CD4-positive, alpha-beta T cell treated with Interleukin-15 for 4 hours (primary cell): ENCODE data around the gene EXOC5.

Experiments
- DNase-seq: peaks from one replicate; pipeline ENCODE4 v3.0.0-alpha.2; 2020; ENCODE audit warnings: low spot score

Gene EXOC5, protein sequence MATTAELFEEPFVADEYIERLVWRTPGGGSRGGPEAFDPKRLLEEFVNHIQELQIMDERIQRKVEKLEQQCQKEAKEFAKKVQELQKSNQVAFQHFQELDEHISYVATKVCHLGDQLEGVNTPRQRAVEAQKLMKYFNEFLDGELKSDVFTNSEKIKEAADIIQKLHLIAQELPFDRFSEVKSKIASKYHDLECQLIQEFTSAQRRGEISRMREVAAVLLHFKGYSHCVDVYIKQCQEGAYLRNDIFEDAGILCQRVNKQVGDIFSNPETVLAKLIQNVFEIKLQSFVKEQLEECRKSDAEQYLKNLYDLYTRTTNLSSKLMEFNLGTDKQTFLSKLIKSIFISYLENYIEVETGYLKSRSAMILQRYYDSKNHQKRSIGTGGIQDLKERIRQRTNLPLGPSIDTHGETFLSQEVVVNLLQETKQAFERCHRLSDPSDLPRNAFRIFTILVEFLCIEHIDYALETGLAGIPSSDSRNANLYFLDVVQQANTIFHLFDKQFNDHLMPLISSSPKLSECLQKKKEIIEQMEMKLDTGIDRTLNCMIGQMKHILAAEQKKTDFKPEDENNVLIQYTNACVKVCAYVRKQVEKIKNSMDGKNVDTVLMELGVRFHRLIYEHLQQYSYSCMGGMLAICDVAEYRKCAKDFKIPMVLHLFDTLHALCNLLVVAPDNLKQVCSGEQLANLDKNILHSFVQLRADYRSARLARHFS

DNA sequence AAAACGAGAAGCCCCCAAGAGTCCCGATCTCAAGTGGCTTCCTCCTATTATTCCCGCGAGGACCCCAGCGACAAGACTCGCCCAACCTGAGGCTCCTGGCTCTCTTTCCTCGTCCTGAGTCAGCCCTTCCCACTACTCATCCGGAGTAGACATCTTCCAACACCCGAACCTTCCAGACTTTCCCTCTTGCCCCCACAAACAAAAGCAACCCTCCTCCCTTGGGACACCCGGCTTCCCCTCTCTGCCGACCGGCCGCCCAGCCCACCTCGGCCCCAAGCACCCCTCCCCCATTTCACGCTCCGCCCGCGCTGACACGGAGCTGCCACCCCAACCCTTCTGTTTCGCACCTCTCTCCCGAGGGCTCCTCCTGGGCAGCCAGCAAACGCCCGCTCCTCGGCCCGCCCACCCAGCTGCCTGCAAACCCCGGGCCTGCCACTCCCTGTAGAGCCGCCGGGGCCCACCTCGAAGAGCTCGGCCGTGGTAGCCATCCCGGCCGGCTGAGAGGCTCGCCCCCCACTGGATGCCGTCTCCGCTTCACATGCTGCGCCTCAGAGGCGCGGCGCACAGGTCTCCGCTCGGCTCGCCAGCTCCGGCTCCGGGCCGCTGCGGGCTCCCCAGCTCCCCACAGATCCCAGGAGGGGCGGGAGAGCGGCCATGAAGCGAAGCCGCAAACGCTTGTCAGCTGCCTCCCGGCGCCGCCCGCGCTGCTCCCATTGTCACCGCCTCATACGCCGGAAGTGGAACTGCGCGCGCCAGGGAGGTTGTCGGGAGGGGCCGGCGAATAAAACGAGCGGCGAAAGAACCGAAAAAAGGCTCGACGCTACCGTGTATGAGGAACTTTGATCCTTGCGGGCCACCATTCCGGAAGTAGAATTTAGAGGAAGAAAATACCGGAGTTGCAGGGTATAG lies at the start of gene EXOC5, which contains the start of gene AP5M1:
TSS of gene EXOC5 (minus strand) at position 745 of the 909 bp plus-strand sequence. CDS start at position 488, 257 bp downstream.
TSS of gene AP5M1 (plus strand) at position 811 of the 909 bp plus-strand sequence. CDS start 344 bp downstream, outside the sequence.
- DNase-seq, result peak; percentile 95

DNA sequence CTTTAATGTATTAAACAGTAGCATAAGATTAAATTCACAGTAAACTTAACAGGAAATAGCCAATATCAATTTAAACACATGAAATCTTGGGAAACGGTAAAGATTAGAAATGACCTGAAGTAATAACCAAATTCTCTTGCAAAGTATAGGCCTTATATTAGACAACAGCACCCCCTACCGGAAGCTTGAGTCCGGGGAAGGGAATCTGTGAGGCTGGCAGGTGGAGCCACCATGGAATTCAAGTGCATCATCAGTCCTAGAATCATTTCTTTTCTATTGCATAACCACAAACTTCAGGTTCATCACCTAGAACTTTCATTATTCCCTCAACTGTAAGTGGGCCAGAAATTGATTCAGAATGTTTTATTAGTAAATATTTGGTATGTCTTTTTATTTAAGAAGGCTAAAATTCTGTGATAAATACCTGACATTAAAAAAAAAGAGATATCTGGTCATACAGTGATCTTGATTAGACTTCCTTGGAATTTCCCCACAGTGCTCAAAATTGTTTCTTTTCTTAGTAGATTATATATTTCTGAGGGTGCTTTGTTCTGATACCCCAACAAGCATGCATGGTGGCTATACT lies 48.6 kb upstream of the EXOC5 start:
- DNase-seq, result peak; percentile 78

DNA sequence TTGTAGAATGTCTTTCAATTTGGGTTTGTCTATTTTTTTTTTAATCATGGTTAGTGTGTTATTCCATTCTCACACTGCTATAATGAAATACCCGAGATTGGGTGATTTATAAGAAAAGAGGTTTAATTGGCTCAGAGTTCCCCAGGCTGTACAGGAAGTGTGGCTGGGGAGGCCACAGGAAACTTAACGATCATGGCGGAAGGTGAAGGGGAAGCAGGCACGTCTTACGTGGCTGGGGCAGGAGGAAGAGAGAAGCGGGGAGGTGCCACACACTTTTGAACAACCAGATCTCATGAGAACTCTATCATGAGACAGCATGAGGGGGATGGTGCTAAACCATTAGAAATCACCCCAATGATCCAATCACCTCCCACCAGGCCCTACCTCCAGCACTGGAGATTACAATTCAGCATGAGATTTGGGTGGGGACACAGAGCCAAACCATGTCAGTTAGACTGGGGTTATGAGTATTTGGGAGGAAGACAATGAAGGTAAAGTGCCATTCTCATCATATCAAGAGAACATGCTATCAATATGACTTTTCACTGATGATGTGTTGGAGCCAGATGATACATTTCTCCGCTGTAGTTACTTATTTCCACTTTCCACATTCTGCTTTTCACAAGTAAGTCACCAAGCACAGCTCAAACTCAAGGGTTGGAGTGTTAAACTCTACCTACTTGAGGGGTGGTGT lies 45.8 kb upstream of the EXOC5 start:
- no peak for DNase-seq

DNA sequence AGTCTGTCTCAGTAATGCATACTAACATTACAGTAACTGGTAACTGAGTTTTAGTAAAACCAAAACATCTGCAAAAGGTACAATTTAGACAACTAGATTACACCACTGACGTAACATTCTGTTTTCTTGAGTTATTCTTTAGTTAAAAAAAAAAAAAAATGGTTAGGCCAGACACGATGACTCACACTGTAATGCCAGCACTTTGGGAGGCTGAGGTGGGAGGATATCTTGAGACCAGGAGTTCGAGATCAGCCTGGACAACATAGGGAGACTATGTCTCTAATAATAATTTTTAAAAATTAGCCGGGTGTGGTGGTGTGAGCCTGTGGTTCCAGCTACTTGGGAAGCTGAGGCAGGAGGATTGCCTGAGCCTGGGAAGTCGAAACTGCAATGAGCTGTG lies 34.2 kb upstream of the EXOC5 start:
- no peak for DNase-seq

DNA sequence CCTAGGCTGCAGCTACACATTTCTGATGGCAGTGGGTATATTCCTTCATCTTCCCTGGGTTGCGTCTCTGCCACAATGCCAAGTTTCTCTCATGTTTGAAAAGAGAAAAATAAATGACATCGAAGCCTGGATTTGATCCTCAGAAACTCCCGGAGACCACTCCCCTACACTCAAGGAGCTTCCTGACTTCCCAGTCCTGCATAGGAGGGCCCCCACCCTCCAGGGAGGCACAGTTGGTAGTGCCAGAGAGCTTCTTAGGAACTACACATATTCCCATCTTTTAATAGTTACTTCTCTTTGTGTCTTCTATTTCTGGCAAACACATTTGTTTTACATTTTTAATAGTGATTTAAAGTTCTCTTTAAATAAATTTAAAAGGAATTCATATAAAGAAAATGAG lies 30.8 kb upstream of the EXOC5 start:
- no peak for DNase-seq

GRCh38 chr14:57297852-57298251 lies 29.1 kb upstream of the EXOC5 start:
- DNase-seq, result no peak

- DNase-seq, result no peak
These were observed 26.5 kb upstream of the EXOC5 start for GRCh38 chr14:57295239-57295638.

GRCh38 chr14:57293866-57294837 lies 25.4 kb upstream of the EXOC5 start:
- peak; percentile 3 for DNase-seq

GRCh38 chr14:57291692-57292647 lies 23.3 kb upstream of the EXOC5 start:
- DNase-seq, result no peak

GRCh38 chr14:57290751-57291150 lies 22.0 kb upstream of the EXOC5 start:
- no peak for DNase-seq

DNA sequence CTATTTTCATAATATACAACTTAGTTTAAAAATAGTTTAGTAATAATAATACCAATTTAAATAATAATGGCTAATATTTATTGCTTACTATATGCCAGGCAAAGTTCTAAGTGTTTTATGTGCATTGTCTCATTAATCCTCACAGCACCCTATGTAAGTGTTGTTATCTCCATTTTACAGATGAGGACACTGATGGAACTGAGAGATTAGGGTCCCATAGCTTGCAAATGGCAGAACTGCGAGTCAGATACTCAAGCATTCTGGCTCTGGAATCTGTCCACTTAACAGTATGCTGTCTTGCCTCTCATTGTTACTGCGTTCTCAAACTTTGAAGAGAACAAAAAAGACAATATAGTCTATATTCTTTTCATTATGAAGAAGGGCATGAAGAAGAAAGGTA lies 19.0 kb upstream of the EXOC5 start:
- DNase-seq, result no peak

GRCh38 chr14:57277062-57277461 lies 8.4 kb upstream of the EXOC5 start:
- DNase-seq, result no peak

GRCh38 chr14:57275023-57275664 lies 6.4 kb upstream of the EXOC5 start:
- DNase-seq, result no peak

- no peak for DNase-seq
These were observed 5.8 kb upstream of the EXOC5 start for GRCh38 chr14:57274551-57274950.

DNA sequence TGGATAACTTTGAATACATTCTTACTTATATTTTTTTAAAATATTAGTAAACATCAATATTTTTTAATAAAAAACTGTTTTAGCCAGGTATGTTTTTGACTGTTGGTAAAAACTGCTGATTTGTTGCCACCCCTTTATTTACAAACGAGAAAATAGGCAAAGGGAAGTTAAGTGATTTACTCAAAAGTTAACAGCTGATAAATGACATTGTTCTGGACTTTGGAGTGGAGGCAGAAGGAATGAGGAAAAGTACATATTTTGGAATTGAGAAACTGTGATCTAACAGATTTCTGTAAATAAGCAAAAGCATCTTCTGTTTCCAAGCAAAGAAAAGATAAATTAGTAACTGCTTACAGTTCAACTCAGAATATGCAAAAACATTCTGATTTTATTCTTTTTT lies 4.5 kb upstream of the EXOC5 start:
- no peak for DNase-seq

GRCh38 chr14:57266065-57266464 lies 2.6 kb downstream of the EXOC5 start:
- no peak for DNase-seq

DNA sequence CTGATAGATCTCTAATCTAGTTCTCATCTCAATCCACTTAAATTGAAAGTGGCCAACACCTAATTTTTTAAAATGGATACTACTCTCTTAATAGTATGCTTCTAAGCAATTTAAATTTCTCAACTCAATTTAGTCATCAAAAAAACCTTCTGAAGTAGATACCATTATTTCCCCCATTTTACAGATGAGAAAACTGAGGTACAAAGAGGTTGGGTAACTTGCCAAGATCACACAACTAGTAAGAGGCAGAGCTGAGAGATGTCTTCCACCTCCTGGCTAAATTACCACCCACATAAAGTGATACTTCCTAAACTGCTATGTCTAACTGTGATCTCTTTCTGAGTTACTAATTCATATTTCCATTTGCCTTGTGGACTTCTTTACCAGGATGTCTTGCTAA lies 6.6 kb downstream of the EXOC5 start:
- no peak for DNase-seq

- no peak for DNase-seq
These were observed 7.1 kb downstream of the EXOC5 start for GRCh38 chr14:57261604-57262003.
